Smooth muscle cell (in vitro differentiated cells): Measurements from ENCODE around the gene ALDH1L1. TPM values are rescaled to one million over a fixed set of nuclear protein-coding genes. Genes with fewer than 3 reads are reported as not detected.

Experiments
- DNase-seq: peaks from one replicate; lab custom pipeline; 2025; ENCODE audit not compliant: unreplicated experiment; lab: John Stamatoyannopoulos, UW
- H2AFZ ChIP-seq: fragments of 200-600 bp; sonication (generic); 2 replicates; pipeline ENCODE4 v1.6.0; 2016; ENCODE audit warnings: antibody characterized with exemption, low read depth, mild to moderate bottlenecking
- H3F3A ChIP-seq: fragments of 200-600 bp; sonication (generic); 2 replicates; pipeline ENCODE4 v1.6.0; 2017; ENCODE audit warnings: antibody characterized with exemption, low read depth
- H3K27ac ChIP-seq: fragments of 200-600 bp; sonication (generic); 2 replicates; pipeline ENCODE4 v1.5.1; 2016; ENCODE audit warnings: low read depth, mild to moderate bottlenecking
- H3K27me3 ChIP-seq: fragments of 200-600 bp; sonication (generic); 2 replicates; pipeline ENCODE4 v1.6.1; 2016; ENCODE audit warnings: low read depth, mild to moderate bottlenecking
- H3K36me3 ChIP-seq: fragments of 200-600 bp; sonication (generic); 2 replicates; pipeline ENCODE4 v1.5.1; 2016; ENCODE audit warnings: low read depth
- H3K4me1 ChIP-seq: fragments of 200-600 bp; sonication (generic); 2 replicates; pipeline ENCODE4 v1.5.1; 2016; ENCODE audit warnings: low read depth
- H3K4me2 ChIP-seq: fragments of 200-600 bp; sonication (generic); 2 replicates; pipeline ENCODE4 v1.6.0; 2016; ENCODE audit warnings: mild to moderate bottlenecking
- H3K4me3 ChIP-seq: fragments of 200-600 bp; sonication (generic); 2 replicates; pipeline ENCODE4 v1.5.1; 2016; ENCODE audit warnings: mild to moderate bottlenecking
- H3K79me2 ChIP-seq: fragments of 200-600 bp; sonication (generic); 2 replicates; pipeline ENCODE4 v1.6.0; 2016; ENCODE audit warnings: low read depth, mild to moderate bottlenecking
- H3K9ac ChIP-seq: fragments of 200-600 bp; sonication (generic); 2 replicates; pipeline ENCODE4 v1.6.0; 2016; ENCODE audit warnings: low read depth
- H3K9me3 ChIP-seq: fragments of 200-600 bp; sonication (generic); replicated peaks from 2 replicates; pipeline ENCODE4 v1.5.1; 2016; ENCODE audit warnings: low read depth
- H4K20me1 ChIP-seq: fragments of 200-600 bp; sonication (generic); 2 replicates; pipeline ENCODE4 v1.6.0; 2016; ENCODE audit warnings: low read depth
- CTCF ChIP-seq: fragments of 200-600 bp; sonication (generic); IDR thresholded peaks from 2 replicates; pipeline ENCODE4 v1.5.1; 2017; ENCODE audit warnings: borderline replicate concordance, mild to moderate bottlenecking, antibody characterized with exemption; ENCODE audit not compliant: insufficient read depth, poor library complexity, severe bottlenecking
- WGBS: methylation state at CpG from one replicate; pipeline ENCODE4 v1.1.7; 2016; ENCODE audit warnings: low lambda C conversion rate; 5-methylcytosine and 5-hydroxymethylcytosine counted together
- polyA plus RNA-seq: library from polyadenylated mRNA; unstranded; fragments of >200 nt; fragmentation: Nextera tagmentation; extraction: Ambion mirVana; gene quantifications from 2 replicates; pipeline ENCODE4 v1.2.1, GENCODE V29; 2016
- total RNA-seq: library from RNA; depleted of rRNA; stranded (reverse); fragments of >200 nt; gene quantifications from 2 replicates; pipeline ENCODE4 v1.2.3, GENCODE V29; 2014

The ALDH1L1 gene
- total and polyA plus RNA-seq, 2 experiments from 2014 or later, result 0.48 TPM; not detected in 1

GRCh38 chr3:126155819-126156218 is 24.6 kb downstream of the ALDH1L1 start:
- H3K4me3 ChIP-seq, result no peak overlapping the region
- H3K36me3 ChIP-seq, result no peaks in the 10 kb centered on the region
- no peak overlapping the region for H2AFZ ChIP-seq
- 81% methylated on average over 6 of the region's 6 CpGs for WGBS
- no peaks in the 10 kb centered on the region for H3K4me1 ChIP-seq
- no peaks in the 10 kb centered on the region for H3K27me3 ChIP-seq
- H3K79me2 ChIP-seq, result no peaks in the 10 kb centered on the region
- TF ChIP-seq CTCF, result no peak
- H3K4me2 ChIP-seq, result no peak overlapping the region
- no peaks in the 10 kb centered on the region for H3F3A ChIP-seq
- DNase-seq, result no peak
- no peak overlapping the region for H3K9ac ChIP-seq
- no peaks in the 10 kb centered on the region for H4K20me1 ChIP-seq
- no peak overlapping the region for H3K27ac ChIP-seq
- H3K9me3 ChIP-seq, result no peaks in the 10 kb centered on the region

- Histone ChIP-seq H3K27ac (no peak overlapping the region), H3K79me2 (no peaks in the 10 kb centered on the region), H2AFZ (no peak overlapping the region), H3K4me1 (no peaks in the 10 kb centered on the region), H3F3A (no peaks in the 10 kb centered on the region), H3K9me3 (no peaks in the 10 kb centered on the region), H3K27me3 (no peaks in the 10 kb centered on the region), H3K9ac (no peak overlapping the region), H3K36me3 (no peaks in the 10 kb centered on the region), H4K20me1 (no peaks in the 10 kb centered on the region), H3K4me3 (no peak overlapping the region), H3K4me2 (no peak overlapping the region)
- DNase-seq, result no peak
- WGBS, result 93% methylated on average over 2 of the region's 2 CpGs
- no peak for TF ChIP-seq CTCF
These were observed 25.1 kb downstream of the ALDH1L1 start for GRCh38 chr3:126155280-126155640.

GRCh38 chr3:126154391-126155279 is 25.8 kb downstream of the ALDH1L1 start:
- 92% methylated on average over 13 of the region's 13 CpGs for WGBS
- H3K4me1 ChIP-seq, result no peaks in the 10 kb centered on the region
- H3F3A ChIP-seq, result no peaks in the 10 kb centered on the region
- H3K4me3 ChIP-seq, result no peak overlapping the region
- DNase-seq, result no peak
- H3K36me3 ChIP-seq, result no peaks in the 10 kb centered on the region
- no peak for TF ChIP-seq CTCF
- no peaks in the 10 kb centered on the region for H3K9me3 ChIP-seq
- no peaks in the 10 kb centered on the region for H3K79me2 ChIP-seq
- H3K4me2 ChIP-seq, result no peak overlapping the region
- H4K20me1 ChIP-seq, result no peaks in the 10 kb centered on the region
- H2AFZ ChIP-seq, result no peak overlapping the region
- H3K27me3 ChIP-seq, result no peaks in the 10 kb centered on the region
- no peak overlapping the region for H3K9ac ChIP-seq
- no peak overlapping the region for H3K27ac ChIP-seq

GRCh38 chr3:126153695-126154360 is 26.6 kb downstream of the ALDH1L1 start:
- 96% methylated on average over 8 of the region's 8 CpGs for WGBS
- no peak for DNase-seq

More at GRCh38 chr3:126153695-126154360, 26.6 kb downstream of the ALDH1L1 start:
- Histone ChIP-seq H3K4me2 (no peak overlapping the region), H3K27me3 (no peaks in the 10 kb centered on the region), H3K79me2 (no peaks in the 10 kb centered on the region), H3K4me3 (no peak overlapping the region), H3F3A (no peaks in the 10 kb centered on the region), H3K36me3 (no peaks in the 10 kb centered on the region), H3K27ac (no peak overlapping the region), H4K20me1 (no peaks in the 10 kb centered on the region), H3K9ac (no peak overlapping the region), H3K4me1 (no peaks in the 10 kb centered on the region), H3K9me3 (no peaks in the 10 kb centered on the region), H2AFZ (no peak overlapping the region)
- TF ChIP-seq CTCF, result no peak
